ENCODE data around the gene LSM2.
A peak's percentile ranks its signal among the peaks of the same experiment; 100 is the strongest.

LSM2 gene

GRCh38 chr6:31769684-31770371, 36.9 kb downstream of the LSM2 start:
- Histone ChIP-seq H3K36me3 (ENCODE audit: control insufficient read depth, insufficient read depth, low read length, severe bottlenecking) (no peaks in the 10 kb centered on the region), H3K4me1 (ENCODE audit: control insufficient read depth, insufficient read depth, low read length) (no peaks in the 10 kb centered on the region), H3K9me3 (ENCODE audit: control insufficient read depth, low read length) (no peaks in the 10 kb centered on the region), H3K9ac (ENCODE audit: low read length) (no peak overlapping the region), H3K4me3 (ENCODE audit: low read length) (no peak overlapping the region), H3K27me3 (replicated peaks; ENCODE audit: control insufficient read depth, insufficient read depth, low read length) (peaks cover 7% of the 10 kb centered on the region)
- DNase-seq (ENCODE audit: low read depth) = peak; percentile 42

GRCh38 chr6:31768363-31769257, 38.2 kb downstream of the LSM2 start:
- Histone ChIP-seq H3K27me3 (replicated peaks; ENCODE audit: control insufficient read depth, insufficient read depth, low read length) (peaks cover 7% of the 10 kb centered on the region), H3K4me3 (ENCODE audit: low read length) (no peak overlapping the region), H3K4me1 (ENCODE audit: control insufficient read depth, insufficient read depth, low read length) (no peaks in the 10 kb centered on the region), H3K9me3 (ENCODE audit: control insufficient read depth, low read length) (no peaks in the 10 kb centered on the region), H3K36me3 (ENCODE audit: control insufficient read depth, insufficient read depth, low read length, severe bottlenecking) (no peaks in the 10 kb centered on the region), H3K9ac (ENCODE audit: low read length) (no peak overlapping the region)
- no peak for DNase-seq (ENCODE audit: low read depth)

- no peaks in the 10 kb centered on the region for H3K4me1 ChIP-seq (ENCODE audit: control insufficient read depth, insufficient read depth, low read length)
- DNase-seq (ENCODE audit: low read depth) = no peak
- no peak overlapping the region for H3K9ac ChIP-seq (ENCODE audit: low read length)
- no peak overlapping the region for H3K4me3 ChIP-seq (ENCODE audit: low read length)
- H3K36me3 ChIP-seq (ENCODE audit: control insufficient read depth, insufficient read depth, low read length, severe bottlenecking) = no peaks in the 10 kb centered on the region
- peaks cover 7% of the 10 kb centered on the region for H3K27me3 ChIP-seq (replicated peaks; ENCODE audit: control insufficient read depth, insufficient read depth, low read length)
- no peaks in the 10 kb centered on the region for H3K9me3 ChIP-seq (ENCODE audit: control insufficient read depth, low read length)
Measured at GRCh38 chr6:31767096-31767645, 39.6 kb downstream of the LSM2 start.

- H3K4me3 ChIP-seq (ENCODE audit: low read length) = peak overlapping the region; percentile 33
- peaks cover 7% of the 10 kb centered on the region for H3K27me3 ChIP-seq (replicated peaks; ENCODE audit: control insufficient read depth, insufficient read depth, low read length)
- no peaks in the 10 kb centered on the region for H3K36me3 ChIP-seq (ENCODE audit: control insufficient read depth, insufficient read depth, low read length, severe bottlenecking)
- no peaks in the 10 kb centered on the region for H3K9me3 ChIP-seq (ENCODE audit: control insufficient read depth, low read length)
- H3K9ac ChIP-seq (ENCODE audit: low read length) = no peak overlapping the region
- no peaks in the 10 kb centered on the region for H3K4me1 ChIP-seq (ENCODE audit: control insufficient read depth, insufficient read depth, low read length)
- peak; percentile 38 for DNase-seq (ENCODE audit: low read depth)
Measured at GRCh38 chr6:31765910-31766794, 40.6 kb downstream of the LSM2 start.

GRCh38 chr6:31765559-31765909, 41.2 kb downstream of the LSM2 start:
- Histone ChIP-seq H3K4me3 (ENCODE audit: low read length) (no peak overlapping the region), H3K9ac (ENCODE audit: low read length) (no peak overlapping the region), H3K9me3 (ENCODE audit: control insufficient read depth, low read length) (no peaks in the 10 kb centered on the region), H3K27me3 (replicated peaks; ENCODE audit: control insufficient read depth, insufficient read depth, low read length) (peaks cover 7% of the 10 kb centered on the region), H3K36me3 (ENCODE audit: control insufficient read depth, insufficient read depth, low read length, severe bottlenecking) (no peaks in the 10 kb centered on the region), H3K4me1 (ENCODE audit: control insufficient read depth, insufficient read depth, low read length) (no peaks in the 10 kb centered on the region)
- no peak for DNase-seq (ENCODE audit: low read depth)

- no peak for DNase-seq (ENCODE audit: low read depth)
- no peaks in the 10 kb centered on the region for H3K4me1 ChIP-seq (ENCODE audit: control insufficient read depth, insufficient read depth, low read length)
- H3K27me3 ChIP-seq (replicated peaks; ENCODE audit: control insufficient read depth, insufficient read depth, low read length) = peaks cover 7% of the 10 kb centered on the region
- no peak overlapping the region for H3K9ac ChIP-seq (ENCODE audit: low read length)
- H3K36me3 ChIP-seq (ENCODE audit: control insufficient read depth, insufficient read depth, low read length, severe bottlenecking) = no peaks in the 10 kb centered on the region
- no peak overlapping the region for H3K4me3 ChIP-seq (ENCODE audit: low read length)
- H3K9me3 ChIP-seq (ENCODE audit: control insufficient read depth, low read length) = no peaks in the 10 kb centered on the region
Measured at GRCh38 chr6:31764198-31764597, 42.6 kb downstream of the LSM2 start.

- peak; percentile 47 for DNase-seq (ENCODE audit: low read depth)
- H3K9me3 ChIP-seq (ENCODE audit: control insufficient read depth, low read length) = no peaks in the 10 kb centered on the region
- no peaks in the 10 kb centered on the region for H3K36me3 ChIP-seq (ENCODE audit: control insufficient read depth, insufficient read depth, low read length, severe bottlenecking)
Measured at GRCh38 chr6:31763619-31763940, 43.2 kb downstream of the LSM2 start.

GRCh38 chr6:31762878-31763618, 43.7 kb downstream of the LSM2 start:
- DNase-seq (ENCODE audit: low read depth) = no peak
- Histone ChIP-seq H3K36me3 (ENCODE audit: control insufficient read depth, insufficient read depth, low read length, severe bottlenecking) (no peaks in the 10 kb centered on the region), H3K9me3 (ENCODE audit: control insufficient read depth, low read length) (no peaks in the 10 kb centered on the region), H3K4me1 (ENCODE audit: control insufficient read depth, insufficient read depth, low read length) (no peaks in the 10 kb centered on the region), H3K9ac (ENCODE audit: low read length) (no peak overlapping the region), H3K4me3 (ENCODE audit: low read length) (no peak overlapping the region), H3K27me3 (replicated peaks; ENCODE audit: control insufficient read depth, insufficient read depth, low read length) (peaks cover 7% of the 10 kb centered on the region)

More at GRCh38 chr6:31763619-31763940, 43.2 kb downstream of the LSM2 start:
- Histone ChIP-seq H3K4me1 (ENCODE audit: control insufficient read depth, insufficient read depth, low read length) (no peaks in the 10 kb centered on the region), H3K9ac (ENCODE audit: low read length) (no peak overlapping the region), H3K4me3 (ENCODE audit: low read length) (no peak overlapping the region), H3K27me3 (replicated peaks; ENCODE audit: control insufficient read depth, insufficient read depth, low read length) (peaks cover 7% of the 10 kb centered on the region)

- H3K4me3 ChIP-seq (ENCODE audit: low read length) = no peak within 1 kb of the TSS
- peaks cover 7% of the 10 kb centered on the region for H3K27me3 ChIP-seq (replicated peaks; ENCODE audit: control insufficient read depth, insufficient read depth, low read length)
- no peaks in the 10 kb centered on the region for H3K9me3 ChIP-seq (ENCODE audit: control insufficient read depth, low read length)
- H3K9ac ChIP-seq (ENCODE audit: low read length) = no peak within 1 kb of the TSS
- H3K36me3 ChIP-seq (ENCODE audit: control insufficient read depth, insufficient read depth, low read length, severe bottlenecking) = no peaks in the 10 kb centered on the region
- DNase-seq (ENCODE audit: low read depth) = no peak
- H3K4me1 ChIP-seq (ENCODE audit: control insufficient read depth, insufficient read depth, low read length) = no peaks in the 10 kb centered on the region
Measured at GRCh38 chr6:31762356-31762755, 44.4 kb downstream of the LSM2 start, which contains the start of gene SAPCD1. TSS of gene SAPCD1 (plus strand) at chr6:31762656. CDS start at chr6:31763055, 399 bp downstream.

GRCh38 chr6:31761343-31761742, 45.4 kb downstream of the LSM2 start:
- Histone ChIP-seq H3K9me3 (ENCODE audit: control insufficient read depth, low read length) (no peaks in the 10 kb centered on the region), H3K36me3 (ENCODE audit: control insufficient read depth, insufficient read depth, low read length, severe bottlenecking) (no peaks in the 10 kb centered on the region), H3K9ac (ENCODE audit: low read length) (no peak overlapping the region), H3K4me3 (ENCODE audit: low read length) (no peak overlapping the region), H3K4me1 (ENCODE audit: control insufficient read depth, insufficient read depth, low read length) (no peaks in the 10 kb centered on the region), H3K27me3 (replicated peaks; ENCODE audit: control insufficient read depth, insufficient read depth, low read length) (peaks cover 4% of the 10 kb centered on the region)
- no peak for DNase-seq (ENCODE audit: low read depth)

Measured in adipocyte (in vitro differentiated cells).